Measurements from ENCODE around the gene CTRB1. TPM values are rescaled to one million over a fixed set of nuclear protein-coding genes. Genes with fewer than 3 reads are reported as not detected.

CTRB1 gene
- total RNA-seq (ENCODE audit: unreplicated experiment), result not detected
- long read RNA-seq, result 0 reads

DNA sequence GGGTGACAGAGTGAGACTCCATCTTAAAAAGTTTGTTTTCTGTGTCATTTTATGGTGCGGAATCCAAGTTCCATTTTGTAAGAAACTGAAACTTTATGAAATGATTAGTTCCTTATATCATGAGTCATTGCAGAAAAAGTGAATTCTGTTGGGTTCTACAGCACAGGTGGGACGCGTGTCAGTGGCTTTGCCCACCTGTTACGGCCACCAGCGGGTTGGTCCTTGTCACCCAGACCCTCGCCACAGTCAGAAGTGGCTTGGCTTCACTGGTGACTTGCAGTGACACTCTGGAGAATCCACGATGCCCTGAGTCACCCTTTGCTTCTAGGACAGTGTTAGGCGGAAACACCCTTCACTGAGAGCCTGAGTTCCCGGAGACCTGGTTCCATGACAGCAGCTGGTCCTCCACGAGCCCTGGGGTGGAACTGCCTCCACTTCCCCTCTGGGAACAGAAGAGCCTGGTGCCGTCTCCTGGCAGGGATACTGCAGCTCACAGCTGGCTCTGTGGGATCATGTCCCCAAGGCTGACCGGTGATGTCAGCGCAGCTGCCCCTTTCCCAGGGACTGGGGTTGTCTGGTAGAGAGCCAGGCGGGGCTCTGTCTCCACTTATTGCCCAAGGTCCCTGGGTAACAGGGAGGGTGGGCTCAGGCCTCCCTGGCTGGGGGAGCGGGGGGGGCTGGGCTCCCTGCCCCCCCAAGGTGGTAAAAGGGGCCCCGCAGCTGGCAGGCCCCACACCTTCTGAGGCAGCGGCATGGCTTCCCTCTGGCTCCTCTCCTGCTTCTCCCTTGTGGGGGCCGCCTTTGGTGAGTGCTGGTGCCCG lies at the start of gene CTRB1:
CTRB1 (plus strand) TSS at position 733 of the 821 bp plus-strand sequence; CDS start at position 753, 20 bp downstream.
- H3K4me1 Mint-ChIP-seq (ENCODE audit: unreplicated experiment), result peaks cover 4% of the 10 kb centered on the region

DNA sequence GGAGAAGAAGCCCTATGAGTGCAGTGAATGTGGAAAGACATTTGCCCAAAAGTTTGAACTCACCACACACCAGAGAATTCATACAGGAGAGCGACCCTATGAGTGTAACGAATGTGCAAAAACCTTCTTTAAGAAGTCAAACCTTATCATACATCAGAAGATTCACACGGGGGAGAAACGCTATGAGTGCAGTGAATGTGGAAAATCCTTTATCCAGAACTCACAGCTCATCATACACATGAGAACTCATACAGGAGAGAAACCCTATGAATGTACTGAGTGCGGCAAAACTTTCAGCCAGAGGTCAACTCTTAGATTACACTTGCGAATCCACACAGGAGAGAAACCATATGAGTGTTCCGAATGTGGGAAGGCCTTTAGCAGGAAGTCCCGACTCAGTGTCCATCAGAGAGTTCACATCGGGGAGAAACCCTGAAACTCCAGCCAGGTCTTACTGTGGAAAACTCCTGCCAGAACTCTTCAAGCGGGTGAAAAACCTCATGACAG lies 48.8 kb upstream of the CTRB1 start:
- H3K36me3 Mint-ChIP-seq (ENCODE audit: low read depth, unreplicated experiment), result peaks cover 91% of the 10 kb centered on the region
- peak overlapping the region; percentile 56 for H3K4me3 Mint-ChIP-seq (ENCODE audit: unreplicated experiment)
- no peak overlapping the region for H3K27ac Mint-ChIP-seq (ENCODE audit: unreplicated experiment)
- no peaks in the 10 kb centered on the region for H3K4me1 Mint-ChIP-seq (ENCODE audit: unreplicated experiment)
- DNase-seq (ENCODE audit: low spot score), result no peak
- TF ChIP-seq, protein P1, sequence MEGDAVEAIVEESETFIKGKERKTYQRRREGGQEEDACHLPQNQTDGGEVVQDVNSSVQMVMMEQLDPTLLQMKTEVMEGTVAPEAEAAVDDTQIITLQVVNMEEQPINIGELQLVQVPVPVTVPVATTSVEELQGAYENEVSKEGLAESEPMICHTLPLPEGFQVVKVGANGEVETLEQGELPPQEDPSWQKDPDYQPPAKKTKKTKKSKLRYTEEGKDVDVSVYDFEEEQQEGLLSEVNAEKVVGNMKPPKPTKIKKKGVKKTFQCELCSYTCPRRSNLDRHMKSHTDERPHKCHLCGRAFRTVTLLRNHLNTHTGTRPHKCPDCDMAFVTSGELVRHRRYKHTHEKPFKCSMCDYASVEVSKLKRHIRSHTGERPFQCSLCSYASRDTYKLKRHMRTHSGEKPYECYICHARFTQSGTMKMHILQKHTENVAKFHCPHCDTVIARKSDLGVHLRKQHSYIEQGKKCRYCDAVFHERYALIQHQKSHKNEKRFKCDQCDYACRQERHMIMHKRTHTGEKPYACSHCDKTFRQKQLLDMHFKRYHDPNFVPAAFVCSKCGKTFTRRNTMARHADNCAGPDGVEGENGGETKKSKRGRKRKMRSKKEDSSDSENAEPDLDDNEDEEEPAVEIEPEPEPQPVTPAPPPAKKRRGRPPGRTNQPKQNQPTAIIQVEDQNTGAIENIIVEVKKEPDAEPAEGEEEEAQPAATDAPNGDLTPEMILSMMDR (IDR thresholded peaks at IDR 0.05; ENCODE audit: unreplicated experiment), result no peak
- H3K9me3 Mint-ChIP-seq (ENCODE audit: unreplicated experiment), result peaks cover 42% of the 10 kb centered on the region
- H3K27me3 Mint-ChIP-seq (ENCODE audit: unreplicated experiment), result peaks cover 5% of the 10 kb centered on the region

More for the DNA sequence above, at the start of gene CTRB1:
- TF ChIP-seq, protein P1 (IDR thresholded peaks at IDR 0.05; ENCODE audit: unreplicated experiment), result no peak
- Mint-ChIP-seq H3K4me3 (ENCODE audit: unreplicated experiment) (no peak within 1 kb of the TSS), H3K9me3 (ENCODE audit: unreplicated experiment) (no peaks in the 10 kb centered on the region), H3K27me3 (ENCODE audit: unreplicated experiment) (peaks cover 13% of the 10 kb centered on the region), H3K27ac (ENCODE audit: unreplicated experiment) (no peak within 1 kb of the TSS), H3K36me3 (ENCODE audit: low read depth, unreplicated experiment) (no peaks in the 10 kb centered on the region)
- no peak for DNase-seq (ENCODE audit: low spot score)

DNA sequence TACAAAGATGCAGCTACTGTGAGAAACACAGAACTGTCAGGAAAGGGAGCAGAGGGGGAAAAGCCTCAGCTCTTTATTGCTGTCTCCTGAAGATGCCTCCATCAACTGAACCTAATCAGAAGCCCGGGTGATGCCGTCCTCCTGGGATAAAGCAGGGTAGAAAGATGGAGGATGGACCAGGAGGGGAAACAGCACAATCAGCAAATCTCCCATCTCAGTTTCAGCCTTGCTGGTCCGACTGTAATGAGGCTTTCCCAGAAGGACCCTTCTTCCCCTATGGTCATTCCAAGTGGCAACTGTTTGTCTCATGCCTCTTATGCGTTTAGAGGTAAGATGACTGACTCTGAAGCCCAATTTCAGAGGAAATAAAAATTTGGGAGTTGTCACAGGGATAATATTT lies 46.2 kb upstream of the CTRB1 start:
- H3K27ac Mint-ChIP-seq (ENCODE audit: unreplicated experiment), result no peak overlapping the region
- H3K36me3 Mint-ChIP-seq (ENCODE audit: low read depth, unreplicated experiment), result peaks cover 75% of the 10 kb centered on the region
- DNase-seq (ENCODE audit: low spot score), result no peak
- peaks cover 5% of the 10 kb centered on the region for H3K27me3 Mint-ChIP-seq (ENCODE audit: unreplicated experiment)
- H3K4me3 Mint-ChIP-seq (ENCODE audit: unreplicated experiment), result peak overlapping the region; percentile 82
- H3K9me3 Mint-ChIP-seq (ENCODE audit: unreplicated experiment), result peaks cover 35% of the 10 kb centered on the region
- H3K4me1 Mint-ChIP-seq (ENCODE audit: unreplicated experiment), result no peaks in the 10 kb centered on the region
- TF ChIP-seq, protein P1 (IDR thresholded peaks at IDR 0.05; ENCODE audit: unreplicated experiment), result no peak

DNA sequence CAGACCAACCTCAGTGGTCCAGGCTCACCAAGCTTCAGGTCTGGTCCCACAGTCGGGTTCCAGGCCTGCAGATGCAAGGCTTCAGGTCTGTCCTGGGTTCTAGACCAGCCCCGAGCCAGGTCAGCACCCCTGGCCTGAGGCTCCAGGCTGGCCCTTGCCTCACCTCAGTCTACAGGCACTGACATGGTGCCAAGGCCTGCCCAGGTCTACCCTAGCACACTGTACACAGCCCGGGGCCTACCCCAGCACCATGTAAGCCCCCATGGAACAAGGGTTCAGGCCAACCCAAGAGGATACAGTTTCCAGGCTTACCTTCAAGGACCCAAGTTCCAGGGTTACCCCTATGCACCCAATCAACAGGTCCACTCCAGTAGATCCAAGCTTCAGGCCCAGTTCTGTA lies 43.7 kb upstream of the CTRB1 start:
- DNase-seq (ENCODE audit: low spot score), result no peak
- no peaks in the 10 kb centered on the region for H3K4me1 Mint-ChIP-seq (ENCODE audit: unreplicated experiment)
- peaks cover 5% of the 10 kb centered on the region for H3K27me3 Mint-ChIP-seq (ENCODE audit: unreplicated experiment)
- peaks cover 50% of the 10 kb centered on the region for H3K36me3 Mint-ChIP-seq (ENCODE audit: low read depth, unreplicated experiment)
- no peak overlapping the region for H3K27ac Mint-ChIP-seq (ENCODE audit: unreplicated experiment)
- peaks cover 16% of the 10 kb centered on the region for H3K9me3 Mint-ChIP-seq (ENCODE audit: unreplicated experiment)
- TF ChIP-seq, protein P1 (IDR thresholded peaks at IDR 0.05; ENCODE audit: unreplicated experiment), result no peak
- peak overlapping the region; percentile 73 for H3K4me3 Mint-ChIP-seq (ENCODE audit: unreplicated experiment)

DNA sequence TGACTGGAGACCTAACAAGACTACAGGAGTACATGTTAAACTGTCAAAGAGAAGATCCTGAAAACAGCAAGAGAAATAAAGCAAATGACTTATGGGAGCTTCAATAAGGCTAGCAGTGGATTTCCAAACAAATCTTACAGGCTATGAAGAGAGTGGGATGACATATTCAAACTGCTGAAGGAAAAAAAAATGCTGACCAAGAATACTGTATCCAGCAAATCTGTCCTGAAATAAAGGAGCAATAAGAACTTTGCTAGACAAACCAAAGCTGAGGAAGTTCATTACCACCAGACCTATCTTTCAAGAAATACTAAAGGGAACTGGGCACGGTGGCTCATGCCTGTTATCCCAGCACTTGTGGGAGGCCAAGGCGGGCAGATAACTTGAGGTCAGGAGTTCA lies 41.9 kb upstream of the CTRB1 start:
- no peak for DNase-seq (ENCODE audit: low spot score)
- Mint-ChIP-seq H3K27me3 (ENCODE audit: unreplicated experiment) (peaks cover 3% of the 10 kb centered on the region), H3K9me3 (ENCODE audit: unreplicated experiment) (peaks cover 13% of the 10 kb centered on the region), H3K4me3 (ENCODE audit: unreplicated experiment) (no peak overlapping the region), H3K27ac (ENCODE audit: unreplicated experiment) (no peak overlapping the region), H3K36me3 (ENCODE audit: low read depth, unreplicated experiment) (peaks cover 31% of the 10 kb centered on the region), H3K4me1 (ENCODE audit: unreplicated experiment) (no peaks in the 10 kb centered on the region)
- TF ChIP-seq, protein P1 (IDR thresholded peaks at IDR 0.05; ENCODE audit: unreplicated experiment), result no peak
